Activated T-cell treated with anti-CD3 and anti-CD28 coated beads, Interleukin-2, amount 50 U/mL, for 24 hours (primary cell): ENCODE measurements around the gene SSC4D.
A peak's percentile ranks its signal among the peaks of the same experiment; 100 is the strongest.
"Not testable (repeated sequence)": the region's sequence is repeated elsewhere in the genome, so short reads cannot be mapped to it uniquely, and the experiment has no call there.

Experiments used
- DNase-seq: peaks from one replicate; pipeline ENCODE4 v3.0.0-alpha.2; 2020
- H3K27ac Mint-ChIP-seq: 2 replicates; pipeline ENCODE4 v1.8.0; 2020; ENCODE audit warnings: mild to moderate bottlenecking, mixed read lengths
- H3K27me3 Mint-ChIP-seq: 2 replicates; pipeline ENCODE4 v1.8.0; 2020; ENCODE audit warnings: mixed read lengths
- H3K36me3 Mint-ChIP-seq: 2 replicates; pipeline ENCODE4 v1.8.0; 2020; ENCODE audit warnings: low read depth, mixed read lengths
- H3K4me1 Mint-ChIP-seq: 2 replicates; pipeline ENCODE4 v1.8.0; 2020; ENCODE audit warnings: low read depth, mixed read lengths
- H3K4me3 Mint-ChIP-seq: 2 replicates; pipeline ENCODE4 v1.8.0; 2020; ENCODE audit warnings: mild to moderate bottlenecking, moderate library complexity, mixed read lengths
- H3K9me3 Mint-ChIP-seq: 2 replicates; pipeline ENCODE4 v1.8.0; 2020; ENCODE audit warnings: mixed read lengths

Gene SSC4D

GRCh38 chr7:76403097-76403496, 6.4 kb downstream of the SSC4D start:
- DNase-seq, H3K9me3 Mint-ChIP-seq, H3K27ac Mint-ChIP-seq: not testable (repeated sequence)

GRCh38 chr7:76400248-76400647, 9.2 kb downstream of the SSC4D start:
- Mint-ChIP-seq H3K27ac (no peak overlapping the region), H3K27me3 (no peaks in the 10 kb centered on the region)

More at GRCh38 chr7:76403097-76403496, 6.4 kb downstream of the SSC4D start:
- H3K36me3 Mint-ChIP-seq, H3K4me3 Mint-ChIP-seq, H3K4me1 Mint-ChIP-seq, H3K27me3 Mint-ChIP-seq: not testable (repeated sequence)

GRCh38 chr7:76397409-76398183, 11.9 kb downstream of the SSC4D start:
- peak; percentile 89 for DNase-seq
- Mint-ChIP-seq H3K9me3 (no peaks in the 10 kb centered on the region), H3K27me3 (no peaks in the 10 kb centered on the region), H3K27ac (peak overlapping the region; percentile 84), H3K36me3 (peaks cover 2% of the 10 kb centered on the region), H3K4me3 (peak overlapping the region; percentile 77), H3K4me1 (peaks cover 23% of the 10 kb centered on the region)

More at GRCh38 chr7:76400248-76400647, 9.2 kb downstream of the SSC4D start:
- Mint-ChIP-seq H3K36me3 (peaks cover 2% of the 10 kb centered on the region), H3K4me3 (no peak overlapping the region), H3K4me1 (peaks cover 16% of the 10 kb centered on the region), H3K9me3 (no peaks in the 10 kb centered on the region)
- no peak for DNase-seq

- DNase-seq: no peak
- H3K27me3 Mint-ChIP-seq: no peaks in the 10 kb centered on the region
- H3K27ac Mint-ChIP-seq: no peak overlapping the region
- peaks cover 29% of the 10 kb centered on the region for H3K4me1 Mint-ChIP-seq
- H3K9me3 Mint-ChIP-seq: no peaks in the 10 kb centered on the region
- H3K36me3 Mint-ChIP-seq: peaks cover 2% of the 10 kb centered on the region
- peak overlapping the region; percentile 77 for H3K4me3 Mint-ChIP-seq
These were observed 12.6 kb downstream of the SSC4D start for GRCh38 chr7:76396864-76397263.

- H3K9me3 Mint-ChIP-seq: no peaks in the 10 kb centered on the region
- H3K27me3 Mint-ChIP-seq: no peaks in the 10 kb centered on the region
- peaks cover 2% of the 10 kb centered on the region for H3K36me3 Mint-ChIP-seq
- no peak overlapping the region for H3K4me3 Mint-ChIP-seq
- peaks cover 30% of the 10 kb centered on the region for H3K4me1 Mint-ChIP-seq
- no peak for DNase-seq
- H3K27ac Mint-ChIP-seq: no peak overlapping the region
These were observed 13.4 kb downstream of the SSC4D start for GRCh38 chr7:76395965-76396726.

- peaks cover 30% of the 10 kb centered on the region for H3K4me1 Mint-ChIP-seq
- not testable (repeated sequence) for H3K36me3 Mint-ChIP-seq, H3K27ac Mint-ChIP-seq, H3K4me3 Mint-ChIP-seq, DNase-seq, H3K9me3 Mint-ChIP-seq, H3K27me3 Mint-ChIP-seq
These were observed 13.9 kb downstream of the SSC4D start for GRCh38 chr7:76395605-76395964.

- Mint-ChIP-seq H3K9me3 (no peaks in the 10 kb centered on the region), H3K27me3 (no peaks in the 10 kb centered on the region), H3K4me1 (peaks cover 30% of the 10 kb centered on the region), H3K27ac (no peak overlapping the region), H3K4me3 (no peak overlapping the region), H3K36me3 (peaks cover 2% of the 10 kb centered on the region)
- no peak for DNase-seq
These were observed 14.5 kb downstream of the SSC4D start for GRCh38 chr7:76394957-76395356.

GRCh38 chr7:76393116-76394031, 16.1 kb downstream of the SSC4D start:
- H3K4me3 Mint-ChIP-seq: peak overlapping the region; percentile 79
- peak overlapping the region; percentile 98 for H3K27ac Mint-ChIP-seq
- H3K36me3 Mint-ChIP-seq: peaks cover 2% of the 10 kb centered on the region
- H3K9me3 Mint-ChIP-seq: no peaks in the 10 kb centered on the region
- no peaks in the 10 kb centered on the region for H3K27me3 Mint-ChIP-seq
- H3K4me1 Mint-ChIP-seq: peaks cover 30% of the 10 kb centered on the region
- DNase-seq: peak; percentile 95

- no peak for DNase-seq
- H3K9me3 Mint-ChIP-seq: no peaks in the 10 kb centered on the region
- no peaks in the 10 kb centered on the region for H3K27me3 Mint-ChIP-seq
- peak overlapping the region; percentile 98 for H3K27ac Mint-ChIP-seq
- H3K4me3 Mint-ChIP-seq: peak overlapping the region; percentile 79
- no peaks in the 10 kb centered on the region for H3K36me3 Mint-ChIP-seq
- H3K4me1 Mint-ChIP-seq: peaks cover 26% of the 10 kb centered on the region
These were observed 16.9 kb downstream of the SSC4D start for GRCh38 chr7:76392531-76393115.

GRCh38 chr7:76390092-76390491, 19.4 kb downstream of the SSC4D start:
- Mint-ChIP-seq H3K36me3 (no peaks in the 10 kb centered on the region), H3K9me3 (no peaks in the 10 kb centered on the region), H3K4me1 (peaks cover 18% of the 10 kb centered on the region), H3K27me3 (no peaks in the 10 kb centered on the region), H3K27ac (no peak overlapping the region), H3K4me3 (no peak overlapping the region)
- no peak for DNase-seq

- not testable (repeated sequence) for H3K27me3 Mint-ChIP-seq, H3K36me3 Mint-ChIP-seq, DNase-seq, H3K27ac Mint-ChIP-seq, H3K4me3 Mint-ChIP-seq, H3K9me3 Mint-ChIP-seq
- H3K4me1 Mint-ChIP-seq: peaks cover 12% of the 10 kb centered on the region
These were observed 21.7 kb downstream of the SSC4D start for GRCh38 chr7:76387789-76388188.

- Mint-ChIP-seq H3K4me3 (no peak overlapping the region), H3K27me3 (no peaks in the 10 kb centered on the region), H3K27ac (no peak overlapping the region), H3K36me3 (no peaks in the 10 kb centered on the region), H3K4me1 (peaks cover 3% of the 10 kb centered on the region), H3K9me3 (no peaks in the 10 kb centered on the region)
- DNase-seq: no peak
These were observed 22.7 kb downstream of the SSC4D start for GRCh38 chr7:76386691-76387260.

GRCh38 chr7:76383089-76383944, 26.2 kb downstream of the SSC4D start:
- Mint-ChIP-seq H3K27me3 (no peaks in the 10 kb centered on the region), H3K27ac (no peak overlapping the region), H3K36me3 (no peaks in the 10 kb centered on the region), H3K4me3 (no peak overlapping the region), H3K4me1 (peaks cover 7% of the 10 kb centered on the region), H3K9me3 (no peaks in the 10 kb centered on the region)
- DNase-seq: no peak
